Stimulated activated CD8-positive, alpha-beta memory T cell treated with anti-CD3 and anti-CD28 coated beads, Interleukin-15, amount 100 ng/mL, for 1 hour (primary cell): Measurements from ENCODE around the gene IGF2BP1.
"Not testable (repeated sequence)": the region's sequence is repeated elsewhere in the genome, so short reads cannot be mapped to it uniquely, and the experiment has no call there.

Experiments used
- DNase-seq: peaks from one replicate; pipeline ENCODE4 v3.0.0-alpha.2; 2020; ENCODE audit warnings: low read depth

The IGF2BP1 gene

DNA sequence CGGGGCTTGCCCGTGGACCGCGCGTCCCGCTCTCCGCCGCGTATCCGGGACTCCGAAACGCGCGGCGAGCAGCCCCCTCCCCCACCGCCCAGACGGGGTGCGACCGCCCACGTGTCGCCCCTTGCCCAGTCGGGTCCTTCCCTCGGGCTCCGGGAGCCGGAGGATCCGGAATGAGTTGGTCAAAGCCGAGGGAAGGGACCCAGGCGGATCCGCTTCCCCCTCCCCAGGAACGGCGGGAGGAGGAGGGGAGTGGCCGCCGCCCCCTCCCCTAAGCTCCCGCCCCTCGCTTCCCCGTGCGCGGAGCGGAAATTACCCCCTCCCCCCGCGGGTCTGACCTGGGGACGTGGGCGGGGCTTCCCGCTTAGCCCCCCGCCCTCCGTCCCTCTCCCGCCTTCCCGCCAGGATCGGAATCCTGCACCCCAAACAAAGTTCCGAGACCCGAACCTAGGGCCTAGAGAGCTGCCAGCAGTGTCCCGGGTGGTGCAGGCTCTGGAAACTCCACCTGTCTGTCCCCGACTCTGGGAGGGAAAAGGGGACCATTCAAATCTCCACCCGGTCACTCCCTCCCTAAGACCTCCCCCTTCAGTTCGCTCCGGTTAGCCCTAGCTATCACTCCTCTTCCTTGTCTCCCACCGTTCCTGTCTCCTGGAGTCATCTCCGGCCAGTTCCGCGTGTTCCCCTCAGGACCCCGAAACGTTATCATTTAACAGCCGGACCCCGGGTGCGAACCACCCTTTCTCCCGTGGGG is 1.0 kb upstream of the IGF2BP1 start:
- DNase-seq: no peak

DNA sequence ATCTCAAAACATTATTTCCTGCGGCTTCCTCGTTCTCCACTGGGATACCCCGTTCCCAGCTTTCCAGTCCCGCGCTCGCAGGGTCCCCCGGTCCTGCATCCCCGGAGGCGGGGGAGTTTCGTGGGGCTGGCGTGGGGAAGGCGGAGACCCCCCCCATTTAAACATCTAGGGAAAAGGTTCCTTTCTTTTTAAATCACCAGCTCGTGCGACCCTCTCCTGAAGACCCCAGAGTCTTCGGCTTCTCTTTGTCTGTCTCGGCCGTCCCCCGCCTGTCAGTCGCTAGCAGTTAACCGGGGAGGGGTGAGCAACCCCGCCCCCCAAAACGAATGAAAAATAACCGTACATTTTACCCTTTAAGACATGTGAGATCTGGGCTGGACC is 473 bp upstream of the IGF2BP1 start:
- no peak for DNase-seq

DNA sequence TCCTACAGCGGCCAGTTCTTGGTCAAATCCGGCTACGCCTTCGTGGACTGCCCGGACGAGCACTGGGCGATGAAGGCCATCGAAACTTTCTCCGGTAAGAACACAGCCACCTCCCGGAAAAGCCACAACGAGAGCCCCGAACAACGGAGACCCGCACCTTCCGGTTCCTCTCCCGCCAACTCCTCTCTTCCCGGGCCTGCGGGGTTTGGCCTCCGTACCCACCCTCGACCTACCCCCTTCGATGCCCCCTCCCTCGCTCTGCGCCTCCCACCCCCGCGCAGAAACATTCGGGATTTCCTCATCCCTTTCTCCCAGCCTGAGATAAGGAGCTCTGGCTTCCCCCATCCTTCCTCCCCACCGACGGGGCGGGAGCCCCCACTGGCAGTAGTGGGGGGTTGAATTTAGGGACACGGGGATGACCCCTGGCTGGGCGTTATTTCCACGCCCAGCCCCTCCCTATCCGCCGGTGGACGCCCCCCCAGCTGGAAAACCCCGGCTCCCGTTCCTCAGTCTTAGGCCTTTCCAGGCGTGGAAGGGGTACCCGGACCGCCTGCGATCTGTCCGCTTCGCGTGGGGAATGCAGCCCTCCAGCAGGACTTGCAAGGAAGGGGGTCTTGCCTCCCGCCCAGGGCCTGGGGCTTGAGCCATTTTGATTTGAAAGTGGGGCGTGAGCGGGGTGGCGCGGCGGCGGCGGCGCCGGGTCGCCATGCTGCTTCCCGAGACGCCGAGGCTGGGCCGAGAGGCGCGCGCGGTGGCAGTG is 822 bp downstream of the IGF2BP1 start:
- no peak for DNase-seq

DNA sequence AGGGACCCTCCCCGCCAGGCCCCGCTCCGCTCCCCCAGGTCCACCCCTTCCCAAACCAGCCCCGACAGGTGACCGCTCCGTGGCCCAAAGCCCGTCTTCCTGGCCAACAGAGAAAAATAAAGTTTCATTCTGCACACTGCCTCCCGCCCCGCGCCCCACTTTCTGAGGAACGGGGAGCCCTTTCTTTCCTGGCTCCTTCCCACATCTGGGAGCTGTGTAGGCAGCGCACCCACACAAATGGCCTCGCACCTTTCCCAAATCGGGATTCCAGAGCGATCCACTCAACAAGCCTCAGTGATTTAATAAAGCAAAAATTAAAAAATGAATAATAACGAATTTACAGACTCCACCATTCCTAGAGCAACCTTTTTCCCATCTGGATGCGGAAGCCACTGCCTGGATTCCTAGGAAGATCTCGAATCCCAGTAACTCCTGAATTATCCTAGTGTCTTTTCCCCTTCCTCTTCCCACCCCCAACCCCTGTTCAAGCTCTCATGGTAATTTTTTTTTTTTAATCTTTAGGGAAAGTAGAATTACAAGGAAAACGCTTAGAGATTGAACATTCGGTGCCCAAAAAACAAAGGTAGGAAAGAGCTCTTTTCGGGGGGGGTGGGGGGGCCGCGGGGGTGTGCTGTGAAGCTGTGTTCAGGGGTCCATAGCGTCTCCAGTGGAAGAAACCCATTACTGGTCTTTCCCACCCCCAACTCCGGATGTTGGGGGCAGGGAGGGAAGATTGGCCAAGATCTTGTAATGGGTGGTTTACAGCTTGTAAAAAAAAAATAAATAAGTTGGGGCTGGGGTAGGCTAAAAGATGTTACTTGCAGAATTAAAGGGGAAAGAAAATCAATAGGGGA is 1.6 kb downstream of the IGF2BP1 start:
- DNase-seq: no peak

DNA sequence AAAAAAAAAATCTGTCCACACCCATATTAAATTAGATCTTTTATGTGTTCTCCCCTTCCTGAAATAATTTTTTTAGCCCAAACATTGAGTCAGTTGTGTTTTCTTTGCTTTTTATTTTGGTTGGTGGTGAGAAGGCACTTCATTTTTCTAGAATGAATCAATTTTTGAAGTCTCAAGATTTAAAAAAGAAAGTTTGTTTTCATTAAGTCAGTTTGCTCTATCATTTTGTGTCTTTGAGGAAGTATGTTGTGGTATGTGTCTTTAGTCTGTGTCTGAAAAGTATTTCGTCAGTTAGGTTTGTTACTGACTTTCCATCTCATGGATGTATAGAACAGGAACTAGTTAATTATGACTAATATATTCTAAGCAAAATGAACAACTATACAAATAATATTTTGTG is 3.8 kb downstream of the IGF2BP1 start:
- DNase-seq: no peak

DNA sequence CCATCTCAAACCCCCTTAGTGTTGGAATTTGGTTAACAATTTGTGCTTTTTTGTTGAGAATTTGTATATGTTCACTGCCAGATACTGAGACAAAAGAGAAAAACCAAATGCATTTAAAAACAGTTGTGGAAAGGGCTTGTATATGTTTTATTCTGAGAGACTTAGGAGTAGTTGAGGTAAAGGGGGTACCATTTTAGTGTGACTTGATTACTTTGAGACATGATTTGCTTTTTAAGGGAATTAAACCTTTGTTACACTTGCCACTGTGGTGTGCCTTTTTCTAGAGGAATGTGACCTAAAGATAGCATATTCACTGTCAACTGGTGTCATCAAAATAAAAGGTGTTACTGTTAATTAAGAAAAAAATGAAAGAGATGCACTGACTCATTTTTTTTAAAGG is 4.5 kb downstream of the IGF2BP1 start:
- no peak for DNase-seq

DNA sequence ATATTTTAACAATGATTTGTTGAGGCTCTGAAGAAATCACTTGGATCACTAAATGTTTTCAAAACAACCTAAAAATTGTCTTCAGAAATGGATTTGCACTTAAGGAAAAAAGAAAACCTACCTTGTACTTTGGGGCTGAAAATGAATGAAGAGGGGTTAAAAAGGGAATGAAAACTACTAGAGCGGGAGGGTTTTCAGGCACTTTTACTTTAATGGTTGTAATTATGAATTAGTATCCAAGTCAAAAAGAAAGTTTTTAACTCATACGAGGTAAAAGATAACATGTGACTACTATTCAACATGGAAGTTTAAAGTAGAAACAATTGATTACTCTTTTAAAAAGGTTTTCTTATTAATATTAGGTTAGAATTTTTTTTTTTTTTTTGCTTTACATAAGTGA is 5.1 kb downstream of the IGF2BP1 start:
- DNase-seq: no peak

DNA sequence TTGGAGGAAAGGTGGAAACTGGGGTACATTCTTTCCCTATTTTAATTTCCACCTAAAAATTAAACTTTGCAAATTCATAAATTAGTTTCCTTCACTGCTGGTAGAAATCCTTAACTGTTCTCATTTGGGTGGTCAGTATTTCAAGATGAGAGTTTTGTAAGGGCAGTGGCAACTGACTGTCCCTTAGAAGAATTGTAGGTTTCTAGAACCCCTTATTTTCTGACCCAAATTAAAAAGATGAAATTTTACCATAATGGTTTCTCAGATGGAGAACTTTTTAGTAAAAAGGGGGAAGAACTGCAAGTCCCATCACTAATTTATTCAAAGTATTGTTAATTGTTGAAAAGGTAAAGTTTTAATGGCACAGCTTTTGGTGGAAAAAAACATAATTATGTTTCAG is 5.6 kb downstream of the IGF2BP1 start:
- no peak for DNase-seq

DNA sequence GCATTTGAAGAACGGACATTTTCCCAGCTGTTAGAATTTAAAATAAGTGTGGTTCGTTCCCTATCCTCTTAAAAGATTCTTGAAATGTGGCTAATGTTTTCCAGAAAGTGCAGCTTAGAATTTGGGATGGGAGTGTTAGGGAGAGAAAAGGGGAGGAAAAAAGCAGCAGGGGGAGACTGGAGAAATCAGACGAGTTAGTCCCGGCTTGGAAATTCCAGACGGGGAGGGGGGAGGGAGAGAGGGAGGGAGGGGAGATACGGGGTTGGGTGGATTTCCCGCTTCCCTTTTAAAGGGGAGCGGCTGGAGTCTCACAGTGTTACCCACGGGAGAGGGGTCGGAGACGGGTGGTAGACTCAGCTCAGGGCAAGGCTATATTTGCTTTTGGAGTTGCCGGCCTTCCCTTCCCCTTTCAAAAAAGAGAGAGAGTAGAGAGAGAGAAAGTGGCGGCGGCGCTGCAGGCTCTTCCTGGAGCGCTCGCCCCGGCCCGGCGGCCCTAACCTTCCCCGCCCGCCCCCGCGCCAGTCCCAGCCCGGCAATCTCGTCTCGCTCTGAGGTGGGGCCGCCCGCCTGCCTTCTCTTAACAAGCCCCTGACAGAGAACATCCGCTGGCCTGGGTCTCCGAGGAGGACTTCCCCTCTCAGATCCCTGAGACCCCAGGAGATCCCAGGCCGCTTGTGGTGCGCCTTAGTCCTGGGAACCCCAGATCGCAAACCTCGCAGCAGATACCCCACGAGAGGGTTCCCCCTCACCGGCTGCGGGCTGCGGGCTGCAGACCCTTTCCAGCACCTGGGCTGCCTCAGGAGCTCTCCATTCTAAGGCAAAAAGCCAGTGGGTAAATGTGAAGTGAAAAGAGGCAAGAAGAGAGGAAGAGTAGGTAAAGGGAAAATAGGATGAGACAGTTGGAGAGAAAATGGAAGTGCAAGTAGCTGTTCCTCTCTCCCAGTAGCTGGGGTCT is 6.6 kb downstream of the IGF2BP1 start:
- no peak for DNase-seq

DNA sequence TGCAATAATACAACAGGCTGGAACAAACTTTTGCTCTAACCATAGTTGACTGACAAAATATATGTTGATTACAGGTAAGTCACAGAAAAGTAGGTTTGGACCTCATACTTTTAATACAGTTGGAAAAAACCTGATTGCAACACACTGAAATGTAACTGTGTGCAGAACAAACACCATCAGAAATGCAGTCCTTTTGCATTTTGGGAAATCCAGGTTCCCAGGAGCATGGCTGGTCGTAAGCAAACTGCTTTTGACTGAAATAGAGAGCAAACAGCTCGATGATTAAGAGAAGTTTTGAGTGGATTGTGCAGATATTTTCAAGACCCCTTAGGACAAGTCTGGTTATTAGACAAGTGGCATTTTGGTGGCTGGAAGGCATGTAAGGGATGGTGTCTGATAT is 8.0 kb downstream of the IGF2BP1 start:
- no peak for DNase-seq

DNA sequence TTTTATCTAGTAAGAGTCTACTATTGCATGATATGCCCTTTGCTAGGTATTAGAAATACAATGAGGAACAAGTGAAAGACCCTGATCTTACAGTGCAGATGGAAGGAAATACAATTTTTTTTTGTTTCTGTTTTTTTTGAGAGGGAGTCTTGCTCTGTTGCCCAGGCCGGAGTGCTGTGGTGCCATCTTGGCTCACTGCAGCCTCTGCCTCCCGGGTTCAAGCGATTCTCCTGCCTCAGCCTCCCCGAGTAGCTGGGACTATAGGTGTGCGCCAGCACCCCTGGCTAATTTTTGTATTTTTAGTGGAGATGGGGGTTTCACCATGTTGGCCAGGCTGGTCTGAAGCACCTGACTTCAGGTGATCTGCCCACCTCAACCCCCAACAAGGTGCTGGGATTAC is 11.7 kb downstream of the IGF2BP1 start:
- DNase-seq: not testable (repeated sequence)

DNA sequence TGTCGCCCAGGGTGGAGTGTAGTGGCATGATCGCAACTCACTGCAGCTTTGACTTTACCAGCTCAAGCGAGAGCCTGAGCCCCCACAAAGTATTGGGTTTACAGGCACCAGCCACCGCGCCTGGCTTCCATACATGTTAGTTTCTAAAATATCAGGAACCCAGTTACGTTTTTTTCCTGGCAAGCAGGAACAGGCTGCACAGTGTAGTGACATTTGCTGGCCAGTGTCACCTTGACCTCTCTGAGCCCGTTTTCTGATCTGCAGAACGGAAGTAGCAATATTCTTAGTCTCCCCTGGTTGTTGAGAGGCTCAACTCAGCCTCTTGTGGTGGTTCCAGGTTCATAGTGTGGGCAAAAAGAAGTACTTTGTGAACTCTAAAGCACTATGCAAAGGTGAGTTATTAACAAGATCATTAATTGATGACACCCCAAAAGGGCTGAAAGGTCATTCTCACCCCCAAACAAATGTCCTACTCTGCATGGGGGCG is 15.6 kb downstream of the IGF2BP1 start:
- no peak for DNase-seq

DNA sequence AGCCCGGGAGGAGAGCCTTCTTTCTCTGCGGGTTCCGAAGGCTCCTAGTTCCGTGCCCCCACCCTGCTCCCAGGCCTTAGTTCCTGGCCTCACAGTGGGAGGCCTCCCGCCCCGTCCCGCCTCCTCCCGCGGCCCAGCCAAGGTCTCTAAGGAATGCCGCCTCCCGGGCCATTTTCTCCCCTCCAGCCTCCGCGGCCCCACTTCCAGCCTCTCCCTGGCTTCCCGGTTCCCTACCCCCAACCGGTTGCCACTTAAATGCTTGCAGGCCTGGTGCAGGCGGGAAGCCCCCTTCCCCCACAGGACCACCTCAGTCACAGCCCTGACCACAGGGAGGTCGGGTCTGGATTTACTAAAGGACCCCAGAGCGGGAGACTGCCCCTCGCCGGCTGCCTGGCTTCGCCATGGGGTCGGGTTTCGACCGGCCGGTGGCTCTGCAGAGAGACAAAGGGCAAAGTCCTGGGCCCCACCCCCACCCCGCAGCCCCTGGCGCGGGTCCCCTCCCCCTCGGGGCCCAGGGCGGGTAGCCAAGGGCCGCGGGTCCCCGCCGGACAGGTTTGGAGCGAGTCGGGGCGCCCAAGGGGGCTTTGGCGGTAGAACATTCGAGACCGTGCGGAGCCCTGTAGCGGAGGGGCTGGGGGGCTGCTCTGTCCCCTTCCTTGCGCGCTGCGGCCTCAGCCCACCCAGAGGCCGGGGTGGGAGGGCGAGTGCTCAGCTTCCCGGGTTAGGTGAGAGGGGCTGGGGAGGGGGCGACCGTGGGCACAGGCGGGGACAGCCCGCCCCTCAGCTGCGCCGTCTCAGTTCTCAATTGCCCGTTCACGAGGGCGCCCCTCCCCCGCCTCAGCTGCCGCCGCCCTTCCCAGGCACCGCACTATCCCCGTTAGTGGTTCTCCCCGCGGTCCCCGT is 16.4 kb downstream of the IGF2BP1 start:
- no peak for DNase-seq

DNA sequence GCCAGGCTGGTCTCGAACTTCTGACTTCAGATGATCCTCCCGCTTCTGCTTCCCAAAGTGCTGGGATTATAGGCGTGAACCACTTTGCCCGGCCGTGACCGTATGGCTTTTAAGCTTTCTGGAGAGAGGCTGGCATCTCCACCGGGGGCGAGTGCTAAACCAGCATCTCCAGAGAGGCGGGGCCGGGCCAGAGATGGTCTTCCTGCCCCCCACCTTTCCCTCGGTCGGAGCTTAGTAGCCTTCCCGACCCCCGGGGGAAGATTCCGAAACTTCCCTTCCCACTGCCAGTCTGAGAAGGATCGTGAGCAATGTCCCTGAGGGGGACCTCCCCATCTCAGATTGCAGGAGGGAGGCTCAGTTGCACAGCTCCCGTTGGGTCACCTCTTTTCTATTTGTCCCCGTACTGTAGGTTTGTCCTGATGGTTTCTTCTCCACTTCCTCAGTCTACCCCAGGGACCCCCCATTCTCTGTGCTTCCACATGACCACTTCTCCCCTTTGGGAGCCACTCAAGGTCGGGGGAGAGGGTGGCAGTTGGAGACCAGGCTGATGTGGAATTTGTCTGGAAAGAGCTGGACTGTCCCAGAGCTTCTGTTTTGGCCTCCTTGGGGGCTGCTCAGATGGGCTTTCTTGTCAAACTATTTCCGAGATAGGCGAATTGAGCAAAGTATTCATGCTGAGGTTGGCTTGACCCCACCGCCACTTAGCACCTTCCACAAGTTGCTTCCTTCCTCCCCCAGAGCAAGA is 18.2 kb downstream of the IGF2BP1 start:
- no peak for DNase-seq

DNA sequence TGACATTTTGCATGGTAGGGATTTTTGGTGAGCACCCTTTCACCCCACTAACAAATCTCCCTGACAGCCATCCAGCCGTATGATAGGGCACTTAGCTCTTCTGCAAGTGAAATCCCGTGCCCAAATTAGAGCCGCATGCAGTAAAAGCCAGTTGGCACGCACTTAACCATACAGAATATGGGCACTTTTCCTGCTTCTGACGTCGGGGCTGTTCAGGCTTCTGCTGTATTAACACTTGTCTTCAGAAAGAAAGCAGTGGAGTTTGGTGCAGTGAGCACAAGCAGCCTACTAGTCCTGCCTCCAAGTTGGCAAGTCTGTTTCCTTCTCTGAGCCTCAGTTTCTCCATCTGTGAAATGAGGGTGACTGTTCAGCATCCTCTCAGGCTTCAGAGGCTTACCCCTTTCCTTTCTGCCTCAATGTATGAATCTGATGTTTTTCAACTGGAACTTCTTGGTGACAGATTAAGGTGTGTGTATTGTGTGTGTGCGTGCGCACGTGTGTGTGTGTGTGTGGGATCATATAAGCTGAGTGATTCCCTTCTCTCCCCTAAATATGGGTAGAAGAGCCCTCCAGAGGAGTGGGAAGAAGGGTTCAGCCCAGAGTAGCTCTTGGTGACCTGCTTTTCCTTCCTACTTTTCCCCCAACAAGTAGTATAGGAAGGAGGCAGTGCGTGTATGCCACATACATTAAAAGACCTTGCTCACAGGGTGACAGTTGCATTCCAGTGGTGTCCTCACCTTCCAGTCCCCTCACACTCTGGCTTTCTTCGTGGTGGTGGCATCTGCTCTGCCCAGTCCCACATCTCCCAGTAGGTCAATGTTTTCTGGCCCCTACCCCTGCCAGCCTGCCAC is 19.0 kb downstream of the IGF2BP1 start:
- no peak for DNase-seq

DNA sequence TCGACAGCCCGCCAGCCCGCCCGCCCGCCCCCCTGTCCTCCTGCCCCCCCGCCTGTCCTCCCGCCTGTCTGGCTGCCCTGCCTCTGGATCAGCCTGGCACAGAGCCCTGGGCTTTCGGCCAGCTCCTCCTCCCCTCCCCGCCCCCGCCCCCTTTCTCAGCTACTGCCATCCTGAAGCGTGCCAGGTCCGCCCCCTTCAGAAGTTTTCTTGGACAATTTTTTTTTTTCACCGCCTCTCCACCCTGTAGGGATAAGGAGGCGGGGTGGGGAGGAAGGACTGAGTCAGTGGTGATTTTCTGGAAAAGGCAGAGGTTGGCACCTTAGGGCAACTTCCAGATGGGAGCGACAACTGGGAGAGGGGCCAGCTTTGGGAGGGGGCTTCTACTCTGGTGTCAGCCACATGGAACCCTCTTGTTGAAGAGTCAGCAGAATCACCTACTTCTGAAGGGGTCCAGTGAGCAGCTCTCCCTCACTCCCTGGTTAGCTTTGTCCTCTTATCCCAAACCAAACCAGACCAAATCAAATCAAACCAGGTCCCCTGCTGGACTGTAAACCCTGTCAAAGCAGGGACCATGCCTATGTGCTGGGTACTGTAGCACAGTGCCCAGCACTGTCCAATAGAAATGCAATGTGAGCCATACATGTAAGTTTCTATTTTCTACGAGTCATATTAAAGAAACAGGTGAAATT is 19.7 kb downstream of the IGF2BP1 start:
- DNase-seq: no peak

DNA sequence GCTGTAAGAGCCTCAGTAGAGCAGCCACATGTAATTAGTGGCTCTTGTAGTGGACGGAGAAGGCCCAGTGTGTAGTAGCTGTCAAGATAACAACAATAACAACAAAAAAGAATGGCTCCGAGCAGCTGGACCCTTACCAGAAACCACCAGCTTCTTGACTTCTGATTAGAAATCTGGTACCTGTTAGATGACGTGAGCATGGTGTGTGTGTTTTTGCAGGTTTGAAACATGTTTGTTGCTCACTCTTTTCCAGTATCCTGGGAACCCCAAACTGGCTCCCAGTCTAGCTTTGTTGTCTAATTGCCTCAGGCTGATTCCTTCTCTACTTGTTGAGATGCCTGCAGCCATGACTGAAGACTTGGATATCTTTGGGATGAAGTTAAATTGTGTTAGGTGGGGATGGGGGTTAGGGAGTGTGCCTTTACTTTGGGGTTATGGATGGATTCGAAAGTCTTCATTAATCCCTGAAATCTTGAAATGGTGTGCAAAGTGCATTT is 21.0 kb downstream of the IGF2BP1 start:
- DNase-seq: no peak

DNA sequence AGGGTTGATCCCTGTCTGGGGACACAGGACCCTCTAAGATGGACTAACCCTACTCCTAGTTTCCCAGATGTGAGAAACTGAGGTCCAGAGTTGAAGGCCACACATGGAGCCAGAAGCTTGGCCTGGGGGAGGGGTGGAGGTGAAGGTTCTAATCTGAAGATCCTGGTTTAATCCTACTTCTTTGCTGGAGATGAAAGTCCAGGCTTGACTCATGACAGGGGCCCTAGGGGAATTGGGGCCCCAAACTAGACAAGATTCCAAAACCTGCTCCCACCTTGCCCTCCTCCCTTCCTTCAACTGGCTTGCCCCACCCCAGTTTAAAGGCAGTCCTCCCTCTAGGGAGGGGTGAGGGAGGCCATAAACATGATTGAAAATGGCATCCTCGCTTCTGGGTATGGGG is 21.6 kb downstream of the IGF2BP1 start:
- no peak for DNase-seq
